H1 (cell line): ENCODE results near the gene LTBP1. TPM values are rescaled to one million over a fixed set of nuclear protein-coding genes. Genes with fewer than 3 reads are reported as not detected.

Experiments used
- CTCF ChIA-PET: fragments of 300-600 bp; sonication (Branson Sonifier 250); formaldehyde crosslinking; loops from one replicate; lab custom pipeline; 2021; ENCODE audit not compliant: partially characterized antibody; lab: Charles Lee
- POLR2A ChIA-PET: fragments of 300-600 bp; sonication (Branson Sonifier 250); formaldehyde crosslinking; loops from one replicate; lab custom pipeline; 2021; ENCODE audit warnings: inconsistent platforms; ENCODE audit not compliant: partially characterized antibody; lab: Charles Lee
- DNase-seq, 2 experiments: peaks; one replicate each; pipeline versions ENCODE4 v3.0.0 to v3.0.0-alpha.2; 2010 to 2022; ENCODE audit warnings: low spot score in 2 of 2, low read depth in 1 of 2, mixed read lengths in 1 of 2
- FAIRE-seq: peaks from 2 replicates; lab custom pipeline; 2011; peaks lifted over from hg19 to GRCh38; lab: Jason Lieb, UNC
- H2AFZ ChIP-seq: 2 replicates; pipeline ENCODE4 v1.8.1; 2012; ENCODE audit warnings: low read length, inconsistent platforms
- H2AK5ac ChIP-seq: 2 replicates; pipeline ENCODE4 v1.6.1; 2013; ENCODE audit warnings: low read depth, low read length
- H2BK120ac ChIP-seq: replicated peaks from 2 replicates; pipeline ENCODE3; 2013; ENCODE audit warnings: low read depth, low read length, inconsistent platforms
- H2BK12ac ChIP-seq: 2 replicates; pipeline ENCODE4 v1.6.1; 2013; ENCODE audit warnings: low read depth, low read length
- H2BK15ac ChIP-seq: 2 replicates; pipeline ENCODE4 v1.6.1; 2013; ENCODE audit warnings: low read length
- H2BK20ac ChIP-seq: 2 replicates; pipeline ENCODE4 v1.6.1; 2013; ENCODE audit warnings: low read length
- H2BK5ac ChIP-seq: 2 replicates; pipeline ENCODE4 v1.6.1; 2013; ENCODE audit warnings: low read depth, low read length
- H3K14ac ChIP-seq: 2 replicates; pipeline ENCODE4 v1.6.1; 2013; ENCODE audit warnings: inconsistent platforms; ENCODE audit not compliant: insufficient read length
- H3K18ac ChIP-seq: 2 replicates; pipeline ENCODE4 v1.6.1; 2013; ENCODE audit warnings: low read length; ENCODE audit errors: extremely low read depth
- H3K23ac ChIP-seq: 2 replicates; pipeline ENCODE4 v1.6.1; 2013; ENCODE audit warnings: inconsistent platforms; ENCODE audit not compliant: insufficient read length
- H3K23me2 ChIP-seq: 2 replicates; pipeline ENCODE4 v1.6.1; 2013; ENCODE audit warnings: low read depth, low read length
- H3K27ac ChIP-seq: 2 replicates; pipeline ENCODE4 v1.6.1; 2011; ENCODE audit warnings: low read depth, low read length, inconsistent platforms
- H3K27me3 ChIP-seq, 4 experiments: replicated peaks in 1 of 4; 1 replicate in 1 of 4; 2 replicates in 3 of 4; pipeline versions ENCODE4 v1.6.1 to v1.8.1; 2011 to 2013; ENCODE audit warnings: low read length in 3 of 4, mild to moderate bottlenecking in 3 of 4, inconsistent platforms in 2 of 4, mixed read lengths in 2 of 4, moderate library complexity in 1 of 4; ENCODE audit not compliant: control insufficient read depth in 3 of 4, insufficient read depth in 3 of 4; ENCODE audit errors: extremely low read depth in 1 of 4
- H3K36me3 ChIP-seq, 4 experiments: 2 replicates each; pipeline versions ENCODE4 v1.6.1 to v1.8.1; 2011 to 2013; ENCODE audit warnings: mild to moderate bottlenecking in 4 of 4, low read length in 3 of 4, moderate library complexity in 2 of 4, control low read depth in 1 of 4, inconsistent platforms in 1 of 4; ENCODE audit not compliant: insufficient read depth in 4 of 4, control insufficient read depth in 2 of 4
- H3K4ac ChIP-seq: replicated peaks from 2 replicates; pipeline ENCODE3; 2013; ENCODE audit warnings: low read length, low read depth, mixed read lengths, inconsistent platforms; ENCODE audit not compliant: insufficient read length
- H3K4me1 ChIP-seq, 4 experiments: replicated peaks in 1 of 4; 1 replicate in 1 of 4; 2 replicates in 3 of 4; pipeline versions ENCODE4 v1.6.1 to v1.8.1; 2011 to 2013; ENCODE audit warnings: low read length in 3 of 4, inconsistent platforms in 2 of 4, mixed read lengths in 1 of 4; ENCODE audit not compliant: insufficient read depth in 4 of 4, control insufficient read depth in 3 of 4
- H3K4me2 ChIP-seq, 2 experiments: 2 replicates each; pipeline versions ENCODE4 v1.6.1 to v1.8.1; 2011 to 2013; ENCODE audit warnings: low read depth in 2 of 2, low read length in 2 of 2, control low read depth in 1 of 2, inconsistent platforms in 1 of 2, mild to moderate bottlenecking in 1 of 2; ENCODE audit not compliant: insufficient read depth in 1 of 2
- H3K4me3 ChIP-seq, 4 experiments: fragments of 200-600, 300-600 bp in 1 of 4; sonication (generic), shearing (Covaris generic), sonication (Bioruptor Twin) in 1 of 4; 2 replicates each; pipeline versions ENCODE4 v1.5.1 to v1.8.1; 2011 to 2016; ENCODE audit warnings: low read length in 4 of 4, low read depth in 3 of 4, control low read depth in 2 of 4, inconsistent platforms in 2 of 4, mild to moderate bottlenecking in 2 of 4, mixed read lengths in 1 of 4, moderate library complexity in 1 of 4; ENCODE audit not compliant: insufficient read depth in 2 of 4; ENCODE audit errors: extremely low read depth in 1 of 4
- H3K56ac ChIP-seq: replicated peaks from 2 replicates; pipeline ENCODE3; 2013; ENCODE audit warnings: low read depth, mild to moderate bottlenecking, mixed read lengths, low read length, inconsistent platforms; ENCODE audit not compliant: insufficient read length
- H3K79me1 ChIP-seq: 2 replicates; pipeline ENCODE4 v1.6.1; 2013; ENCODE audit warnings: low read depth, low read length, control low read depth
- H3K79me2 ChIP-seq, 2 experiments: 2 replicates each; pipeline versions ENCODE4 v1.6.1 to v1.8.1; 2012 to 2013; ENCODE audit warnings: low read length in 2 of 2, mild to moderate bottlenecking in 2 of 2, inconsistent platforms in 1 of 2; ENCODE audit not compliant: insufficient read depth in 2 of 2, control insufficient read depth in 1 of 2
- H3K9ac ChIP-seq, 4 experiments: replicated peaks in 1 of 4; 1 replicate in 1 of 4; 2 replicates in 3 of 4; pipeline versions ENCODE4 v1.6.1 to v1.8.1; 2011 to 2013; ENCODE audit warnings: low read depth in 3 of 4, low read length in 3 of 4, control low read depth in 2 of 4, mild to moderate bottlenecking in 2 of 4, moderate library complexity in 2 of 4, inconsistent platforms in 1 of 4; ENCODE audit errors: extremely low read depth in 1 of 4
- H3K9me3 ChIP-seq, 2 experiments: 2 replicates each; pipeline versions ENCODE4 v1.6.1 to v1.8.1; 2012 to 2013; ENCODE audit warnings: mild to moderate bottlenecking in 2 of 2, moderate library complexity in 2 of 2, control low read depth in 1 of 2, inconsistent platforms in 1 of 2, low read depth in 1 of 2, low read length in 1 of 2, mixed read lengths in 1 of 2; ENCODE audit not compliant: insufficient read depth in 2 of 2
- H4K20me1 ChIP-seq, 2 experiments: replicated peaks in 1 of 2; 2 replicates each; pipeline versions ENCODE3 to v1.8.1; 2011 to 2013; ENCODE audit warnings: inconsistent platforms in 2 of 2, low read length in 2 of 2, mild to moderate bottlenecking in 1 of 2; ENCODE audit not compliant: insufficient read depth in 2 of 2, control insufficient read depth in 1 of 2
- H4K5ac ChIP-seq: 2 replicates; pipeline ENCODE4 v1.6.1; 2013; ENCODE audit warnings: low read length, low read depth, mixed read lengths, inconsistent platforms; ENCODE audit not compliant: insufficient read length
- H4K8ac ChIP-seq: 2 replicates; pipeline ENCODE4 v1.8.0; 2013; ENCODE audit warnings: mild to moderate bottlenecking, moderate library complexity, low read length, inconsistent platforms; ENCODE audit not compliant: insufficient read depth; ENCODE audit errors: extremely low read depth
- H4K91ac ChIP-seq: replicated peaks from 2 replicates; pipeline ENCODE3; 2013; ENCODE audit warnings: low read length, mixed read lengths, inconsistent platforms; ENCODE audit not compliant: insufficient read length
- EGR1 ChIP-seq: IDR thresholded peaks from 2 replicates; pipeline ENCODE4 v1.6.1; 2011; ENCODE audit warnings: low read depth, low read length, borderline replicate concordance
- EP300 ChIP-seq, 2 experiments: IDR thresholded peaks; 1 replicate in 1 of 2; 2 replicates in 1 of 2; pipeline ENCODE4 v1.6.1; 2011 to 2012; ENCODE audit warnings: low read depth in 2 of 2, low read length in 2 of 2, mild to moderate bottlenecking in 2 of 2, borderline replicate concordance in 1 of 2, inconsistent platforms in 1 of 2, moderate library complexity in 1 of 2
- SP4 ChIP-seq: IDR thresholded peaks from 2 replicates; pipeline ENCODE4 v1.6.1; 2012; ENCODE audit warnings: low read length, inconsistent platforms
- TAF7 ChIP-seq: optimal IDR thresholded peaks from 2 replicates; pipeline ENCODE3; 2011; ENCODE audit warnings: low read depth, mild to moderate bottlenecking, inconsistent platforms, low read length, moderate library complexity, borderline replicate concordance
- TCF12 ChIP-seq: IDR thresholded peaks from 2 replicates; pipeline ENCODE4 v1.6.1; 2011; ENCODE audit warnings: low read depth, mild to moderate bottlenecking, low read length
- YY1 ChIP-seq: IDR thresholded peaks from 2 replicates; pipeline ENCODE4 v1.6.1; 2011; ENCODE audit warnings: low read depth, mild to moderate bottlenecking, low read length
- WGBS, 2 experiments: shearing (Covaris generic) in 1 of 2; methylation state at CpG; one replicate each; pipeline versions ENCODE4 v1.1.6 to v1.1.7; 2013 to 2015; ENCODE audit warnings: low lambda C conversion rate in 2 of 2, mixed read lengths in 2 of 2, inconsistent platforms in 1 of 2, low coverage in 1 of 2, missing lambda C conversion rate in 1 of 2; ENCODE audit not compliant: insufficient replicate concordance in 2 of 2, insufficient coverage in 1 of 2, insufficient read length in 1 of 2; ENCODE audit errors: extremely low coverage in 1 of 2, missing lambda C conversion rate in 1 of 2; 5-methylcytosine and 5-hydroxymethylcytosine counted together
- polyA plus RNA-seq, 7 experiments: library from polyadenylated mRNA; depleted of rRNA in 3 of 7; stranded (reverse) in 5 of 7; unstranded in 2 of 7; fragments of >200 nt in 5 of 7; fragments of 200-250 nt in 2 of 7; gene quantifications; 1 replicate in 5 of 7; 2 replicates in 1 of 7; 4 replicates in 1 of 7; pipeline versions ENCODE4 v1.2.1 to v1.2.3, GENCODE V29; 2011 to 2013; ENCODE audit warnings: missing spikeins in 2 of 7, mixed read lengths in 2 of 7
- total RNA-seq: library from RNA; stranded (reverse); fragmentation: NEBNext Ultra II Directional; extraction: Animal tissue kit (Norgen Biotek cat#: 25700); gene quantifications from 2 replicates; pipeline ENCODE4 v1.2.1, GENCODE V29; 2021
- TF ChIP-seq, protein P1 (sequence below): IDR thresholded peaks from 2 replicates; pipeline ENCODE4 v1.6.1; 2011; ENCODE audit warnings: low read depth, mild to moderate bottlenecking, low read length; ENCODE audit not compliant: insufficient read depth

LTBP1 gene
- total and polyA plus RNA-seq, 2 of the 8 experiments (the other 6 are each of a cell fraction or from before 2014, with no cell fraction given), result 15.4 to 24.7 TPM

- POLR2A ChIA-PET, result no interaction called here
- no peaks in the 10 kb centered on the region; a peak in 1 of 8 replicates for H3K36me3 ChIP-seq
- no peak overlapping the region for H2BK15ac ChIP-seq
- H2AK5ac ChIP-seq, result no peak overlapping the region
- peaks cover 3 to 6% of the 10 kb centered on the region in 2 experiments; a peak in 2 of 4 replicates for H3K9me3 ChIP-seq
- H3K79me2 ChIP-seq, result 0 out of 4 replicates have a peak, but pooled peaks cover 0 to 3% of the 10 kb centered on the region in 2 experiments
- no peaks in the 10 kb centered on the region for H3K79me1 ChIP-seq
- H2BK12ac ChIP-seq, result no peak overlapping the region
- no peak overlapping the region for H3K14ac ChIP-seq
- no peak overlapping the region for H3K4me2 ChIP-seq
- H3K23ac ChIP-seq, result no peak overlapping the region
- WGBS, 2 experiments, result 90% methylated on average over 6 of the region's 6 CpGs; no CpG with 5 or more reads in 1 of the 2 experiments
- H3K27me3 ChIP-seq, result no peaks in the 10 kb centered on the region
- CTCF ChIA-PET, result interaction anchor here (0.9 to 1.3 kb wide), 3 partner anchors 11 to 352 kb away, joined by 3 to 5 read pairs (median 5); no protein-coding TSS in a partner anchor
- no peak overlapping the region for H3K4me3 ChIP-seq
- H4K5ac ChIP-seq, result no peak overlapping the region
- H2BK20ac ChIP-seq, result no peak overlapping the region
- H4K8ac ChIP-seq, result no peak overlapping the region; the same call in 1 of the 2 replicates
- no peak overlapping the region for H4K91ac ChIP-seq
- no peak overlapping the region for H2BK120ac ChIP-seq
- FAIRE-seq (no peak), DNase-seq (no peak)
- H3K18ac ChIP-seq, result no peak overlapping the region
- H4K20me1 ChIP-seq, result no peaks in the 10 kb centered on the region
- H3K56ac ChIP-seq, result no peak overlapping the region
- H3K27ac ChIP-seq, result no peak overlapping the region
- H3K4ac ChIP-seq, result no peak overlapping the region
- H2AFZ ChIP-seq, result no peak overlapping the region
- TF ChIP-seq, protein P1, sequence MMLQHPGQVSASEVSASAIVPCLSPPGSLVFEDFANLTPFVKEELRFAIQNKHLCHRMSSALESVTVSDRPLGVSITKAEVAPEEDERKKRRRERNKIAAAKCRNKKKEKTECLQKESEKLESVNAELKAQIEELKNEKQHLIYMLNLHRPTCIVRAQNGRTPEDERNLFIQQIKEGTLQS, result no peak
- TF ChIP-seq YY1 (no peak), EGR1 (no peak), TAF7 (no peak), SP4 (no peak), TCF12 (no peak), EP300 (IDR thresholded peaks at IDR 0.05; ENCODE audit: borderline replicate concordance in 1 of 2, low read depth in 2 of 2, low read length in 2 of 2) (no peak)
- peaks cover 0 to 3% (median 3%) of the 10 kb centered on the region in 4 experiments; a peak in 5 of 7 replicates for H3K4me1 ChIP-seq
- H3K9ac ChIP-seq, result no peak overlapping the region
- H2BK5ac ChIP-seq, result no peak overlapping the region; the same call in 1 of the 2 replicates
- H3K23me2 ChIP-seq, result no peaks in the 10 kb centered on the region
These were observed 74.1 kb downstream of the LTBP1 start for GRCh38 chr2:33020883-33021282.
